Retinal pigment epithelial cell (primary cell): Measurements from ENCODE around the gene HEXD.

Experiments used
- DNase-seq: peaks from one replicate; pipeline ENCODE4 v3.0.0-alpha.2; 2010; ENCODE audit warnings: low read depth
- H3K4me3 ChIP-seq: 2 replicates; pipeline ENCODE4 v1.5.1; 2011; ENCODE audit warnings: mild to moderate bottlenecking, low read length, control low read depth, moderate library complexity
- CTCF ChIP-seq: conservative IDR thresholded peaks from 2 replicates; pipeline ENCODE4 v1.5.1; 2011; ENCODE audit warnings: low read depth, low read length, control low read depth, inconsistent platforms

The HEXD gene

GRCh38 chr17:82400830-82401229 is 17.3 kb upstream of the HEXD start:
- H3K4me3 ChIP-seq = no peak overlapping the region
- no peak for DNase-seq
- TF ChIP-seq CTCF = no peak

- H3K4me3 ChIP-seq = no peak overlapping the region
- no peak for TF ChIP-seq CTCF
- no peak for DNase-seq
These were observed 15.3 kb upstream of the HEXD start for GRCh38 chr17:82402865-82403264.

- DNase-seq = no peak
- no peak overlapping the region for H3K4me3 ChIP-seq
- TF ChIP-seq CTCF = no peak
These were observed 14.2 kb upstream of the HEXD start for GRCh38 chr17:82403662-82404660.

- TF ChIP-seq CTCF = no peak
- no peak overlapping the region for H3K4me3 ChIP-seq
- no peak for DNase-seq
These were observed 13.1 kb upstream of the HEXD start for GRCh38 chr17:82405051-82405450.

- no peak for DNase-seq
- TF ChIP-seq CTCF = no peak
- H3K4me3 ChIP-seq = no peak overlapping the region
These were observed 11.9 kb upstream of the HEXD start for GRCh38 chr17:82406131-82406671.

GRCh38 chr17:82407255-82407654 is 10.9 kb upstream of the HEXD start:
- no peak for TF ChIP-seq CTCF
- DNase-seq = peak; percentile 77
- H3K4me3 ChIP-seq = no peak overlapping the region

GRCh38 chr17:82408288-82408937 is 9.7 kb upstream of the HEXD start:
- no peak for DNase-seq
- TF ChIP-seq CTCF = no peak

More at GRCh38 chr17:82408288-82408937, 9.7 kb upstream of the HEXD start:
- H3K4me3 ChIP-seq = no peak overlapping the region
